Activated naive CD8-positive, alpha-beta T cell treated with anti-CD3 and anti-CD28 coated beads for 36 hours (primary cell): Measurements from ENCODE around the gene RMND5A. TPM values are rescaled to one million over a fixed set of nuclear protein-coding genes. Genes with fewer than 3 reads are reported as not detected.
"Not testable (repeated sequence)": the region's sequence is repeated elsewhere in the genome, so short reads cannot be mapped to it uniquely, and the experiment has no call there.

Experiments used
- DNase-seq: peaks from one replicate; pipeline ENCODE4 v3.0.0; 2021
- H3K27ac Mint-ChIP-seq: one replicate; pipeline ENCODE4 v1.8.0; 2022; ENCODE audit warnings: mild to moderate bottlenecking, moderate library complexity, mixed read lengths
- H3K27me3 Mint-ChIP-seq: one replicate; pipeline ENCODE4 v1.8.0; 2022; ENCODE audit warnings: mild to moderate bottlenecking, mixed read lengths
- H3K36me3 Mint-ChIP-seq: one replicate; pipeline ENCODE4 v1.8.0; 2021; ENCODE audit warnings: mild to moderate bottlenecking, mixed read lengths
- H3K4me1 Mint-ChIP-seq: one replicate; pipeline ENCODE4 v1.8.0; 2021; ENCODE audit warnings: mixed read lengths
- H3K4me3 Mint-ChIP-seq: one replicate; pipeline ENCODE4 v1.8.0; 2022; ENCODE audit warnings: mild to moderate bottlenecking, moderate library complexity, mixed read lengths
- H3K9me3 Mint-ChIP-seq: one replicate; pipeline ENCODE4 v1.8.0; 2022; ENCODE audit warnings: mixed read lengths
- total RNA-seq, 2 experiments: library from RNA; stranded (reverse); gene quantifications; one replicate each; pipeline ENCODE4 v1.2.3, GENCODE V29; 2021

The RMND5A gene
- total RNA-seq, 2 experiments from 2014 or later, result 63.4 to 65.9 TPM

DNA sequence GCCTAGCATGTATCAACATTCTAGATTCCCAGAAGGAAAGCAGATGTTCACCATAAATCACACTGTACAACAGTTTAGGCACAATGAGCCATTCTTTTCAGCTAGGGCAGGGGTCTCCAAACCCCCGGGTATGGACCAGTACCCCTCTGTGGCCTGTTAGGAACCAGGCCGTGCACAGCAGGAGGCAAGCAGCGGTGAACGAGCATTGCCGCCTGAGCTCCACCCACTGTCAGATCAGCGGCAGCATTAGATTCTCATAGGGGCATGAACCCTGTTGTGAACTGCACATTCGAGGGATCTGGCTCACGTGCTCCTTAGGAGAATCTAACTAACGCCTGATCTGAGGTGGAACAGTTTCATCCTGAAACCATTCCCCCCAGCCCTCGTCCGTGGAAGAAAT is 19.8 kb downstream of the RMND5A start:
- not testable (repeated sequence) for H3K4me1 Mint-ChIP-seq, H3K27me3 Mint-ChIP-seq, DNase-seq, H3K9me3 Mint-ChIP-seq, H3K36me3 Mint-ChIP-seq, H3K4me3 Mint-ChIP-seq, H3K27ac Mint-ChIP-seq

DNA sequence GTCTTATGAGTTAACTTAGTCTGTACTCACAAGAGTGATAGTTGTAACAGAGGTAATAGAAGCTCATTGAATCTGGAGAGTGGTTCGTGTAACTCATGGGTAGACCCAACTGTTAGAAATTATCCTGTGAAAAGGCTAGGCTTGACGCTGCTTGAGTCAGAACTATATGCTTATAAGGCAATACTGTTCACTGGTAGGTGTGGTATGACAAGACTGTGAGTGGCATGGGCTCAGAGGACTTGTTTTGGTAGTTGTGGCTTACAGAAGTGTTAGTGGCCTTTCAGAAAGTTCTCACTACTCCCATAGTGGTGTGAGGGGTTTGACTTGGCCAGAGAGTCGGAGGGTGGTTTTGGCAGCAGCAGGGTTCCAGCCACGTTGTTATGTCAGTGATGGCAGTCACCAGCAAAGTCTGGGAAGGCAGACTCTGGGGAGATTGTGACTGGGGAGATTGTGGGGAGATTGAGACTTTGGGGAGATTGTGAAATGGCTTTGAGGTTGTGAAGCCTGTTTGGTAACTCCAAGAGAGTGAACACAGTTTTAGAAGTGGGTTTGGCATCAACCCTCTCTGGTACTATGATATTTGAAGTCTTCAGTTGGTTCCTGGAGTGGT is 21.9 kb downstream of the RMND5A start:
- Mint-ChIP-seq H3K4me1 (peaks cover 25% of the 10 kb centered on the region), H3K36me3 (peaks cover 11% of the 10 kb centered on the region)
- not testable (repeated sequence) for H3K27ac Mint-ChIP-seq, H3K4me3 Mint-ChIP-seq, H3K27me3 Mint-ChIP-seq, H3K9me3 Mint-ChIP-seq, DNase-seq

DNA sequence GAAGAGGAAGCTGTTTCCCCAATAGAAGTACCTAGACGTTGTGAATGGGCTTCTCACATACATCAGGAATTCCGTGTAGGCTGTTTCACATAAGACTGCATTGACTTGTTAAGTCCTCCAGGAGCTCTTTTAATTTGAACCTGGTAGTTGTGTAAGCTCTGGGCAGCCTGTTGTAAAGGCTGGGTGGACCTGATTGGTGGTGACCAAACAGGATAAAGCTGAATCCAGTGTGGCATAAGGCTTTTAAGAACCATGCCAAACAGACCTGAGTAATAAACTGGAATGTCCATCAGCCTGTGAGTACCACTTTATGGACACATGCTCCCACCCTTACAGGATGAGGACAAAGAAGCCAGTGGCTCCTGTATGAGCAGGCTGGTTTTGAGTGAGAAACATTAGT is 24.1 kb downstream of the RMND5A start:
- Mint-ChIP-seq H3K27me3 (no peaks in the 10 kb centered on the region), H3K36me3 (peaks cover 19% of the 10 kb centered on the region), H3K4me1 (peaks cover 32% of the 10 kb centered on the region), H3K9me3 (no peaks in the 10 kb centered on the region), H3K4me3 (no peak overlapping the region), H3K27ac (no peak overlapping the region)
- DNase-seq, result no peak

DNA sequence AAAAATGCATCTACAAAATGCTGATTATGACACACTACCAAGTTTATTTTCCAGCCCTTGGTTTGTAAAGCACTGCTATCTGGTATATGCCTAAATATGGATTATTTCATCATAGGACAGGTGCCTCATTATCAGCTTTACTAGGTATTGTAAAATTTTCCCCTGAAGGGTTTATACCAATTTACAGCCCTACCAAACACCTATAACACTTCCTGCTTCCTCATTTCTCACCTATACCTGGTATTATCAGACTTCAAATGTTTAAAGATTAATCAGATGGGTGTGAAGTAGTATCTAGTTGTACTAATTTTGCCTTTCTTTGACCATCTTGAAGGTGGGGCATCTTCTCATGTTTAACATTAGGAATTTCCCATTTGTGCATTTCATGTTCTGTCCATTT is 26.8 kb downstream of the RMND5A start:
- peaks cover 44% of the 10 kb centered on the region for H3K36me3 Mint-ChIP-seq
- peaks cover 44% of the 10 kb centered on the region for H3K4me1 Mint-ChIP-seq

DNA sequence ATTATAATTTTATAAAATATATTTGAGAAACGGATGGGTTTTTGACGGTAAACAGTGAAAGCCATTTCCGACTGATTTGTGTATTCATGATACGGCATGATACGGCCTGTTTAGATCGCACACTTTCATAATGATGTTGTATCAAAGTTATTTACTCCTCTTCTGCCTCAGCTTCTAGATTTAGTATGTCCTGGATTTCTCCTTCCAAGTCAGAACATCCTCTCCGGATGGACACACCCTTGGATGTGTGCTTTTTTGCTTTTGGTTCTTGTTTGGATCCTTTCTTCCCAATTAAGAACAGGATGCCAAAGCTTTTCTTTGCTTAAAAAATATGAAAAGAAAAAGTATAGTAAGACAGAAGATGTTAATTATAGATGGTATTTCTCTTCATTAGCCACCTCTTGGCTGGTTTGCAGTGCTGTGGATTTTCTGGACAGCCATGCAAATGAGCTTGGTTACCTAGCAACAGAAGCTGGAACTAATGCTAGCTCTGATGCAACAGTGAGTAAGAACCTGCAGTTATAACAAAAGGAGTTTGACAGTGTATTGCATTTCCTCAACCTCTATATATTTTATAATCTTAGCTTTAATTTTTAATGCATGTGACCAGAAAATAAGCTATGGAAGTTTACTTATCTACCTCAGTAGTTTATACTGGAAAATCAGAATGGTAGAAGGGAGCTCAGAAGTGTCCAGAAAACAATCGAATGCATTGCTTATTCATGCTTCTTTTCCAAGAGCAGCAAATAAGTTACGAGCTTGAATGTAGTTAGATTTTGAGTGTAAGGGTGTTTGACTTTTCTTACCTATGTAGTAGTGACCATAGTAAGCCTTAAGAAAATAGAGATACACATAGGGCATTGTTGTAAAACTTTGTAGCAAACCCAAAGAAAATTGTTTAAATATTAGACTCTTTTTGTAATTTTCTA is 27.9 kb downstream of the RMND5A start:
- DNase-seq, result no peak
- H3K4me3 Mint-ChIP-seq, result no peak overlapping the region
- peaks cover 42% of the 10 kb centered on the region for H3K4me1 Mint-ChIP-seq
- H3K27ac Mint-ChIP-seq, result peak overlapping the region; percentile 52
- no peaks in the 10 kb centered on the region for H3K27me3 Mint-ChIP-seq
- peaks cover 13% of the 10 kb centered on the region for H3K9me3 Mint-ChIP-seq
- H3K36me3 Mint-ChIP-seq, result peaks cover 48% of the 10 kb centered on the region

More for the DNA sequence above, 26.8 kb downstream of the RMND5A start:
- Mint-ChIP-seq H3K9me3 (peaks cover 13% of the 10 kb centered on the region), H3K27me3 (no peaks in the 10 kb centered on the region), H3K27ac (peak overlapping the region; percentile 72), H3K4me3 (no peak overlapping the region)
- DNase-seq, result no peak

DNA sequence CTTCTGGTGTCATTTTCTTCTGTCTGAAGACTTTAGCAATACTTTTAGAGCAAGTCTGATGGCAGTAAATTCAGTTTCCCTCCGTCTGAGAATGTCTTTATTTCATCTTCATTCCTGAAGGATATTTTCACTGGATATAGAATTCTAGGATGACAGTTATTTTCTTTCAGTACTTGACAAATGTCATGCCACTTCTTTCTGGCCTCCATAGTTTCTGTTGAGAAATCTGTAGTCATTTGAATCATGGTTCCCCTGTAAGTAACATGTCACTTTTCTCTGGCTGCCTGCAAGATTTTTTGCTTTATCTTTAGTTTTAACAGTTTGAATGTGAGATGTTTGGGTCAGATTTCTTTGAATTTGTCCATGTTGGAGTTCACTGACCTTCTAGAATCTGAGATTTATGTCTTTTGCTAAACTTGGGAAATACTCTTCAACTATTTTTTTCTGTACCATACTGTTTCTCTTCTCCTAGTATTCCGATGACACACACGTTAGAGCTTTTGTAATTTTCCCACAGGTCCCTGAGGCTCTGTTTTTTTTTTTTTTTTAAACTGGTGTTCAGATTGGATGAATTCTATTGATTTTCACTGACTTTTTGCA is 30.2 kb downstream of the RMND5A start:
- H3K4me1 Mint-ChIP-seq, result peaks cover 41% of the 10 kb centered on the region
- no peak for DNase-seq
- peaks cover 46% of the 10 kb centered on the region for H3K36me3 Mint-ChIP-seq
- H3K27me3 Mint-ChIP-seq, result no peaks in the 10 kb centered on the region
- H3K27ac Mint-ChIP-seq, result no peak overlapping the region
- no peak overlapping the region for H3K4me3 Mint-ChIP-seq
- H3K9me3 Mint-ChIP-seq, result peaks cover 13% of the 10 kb centered on the region

DNA sequence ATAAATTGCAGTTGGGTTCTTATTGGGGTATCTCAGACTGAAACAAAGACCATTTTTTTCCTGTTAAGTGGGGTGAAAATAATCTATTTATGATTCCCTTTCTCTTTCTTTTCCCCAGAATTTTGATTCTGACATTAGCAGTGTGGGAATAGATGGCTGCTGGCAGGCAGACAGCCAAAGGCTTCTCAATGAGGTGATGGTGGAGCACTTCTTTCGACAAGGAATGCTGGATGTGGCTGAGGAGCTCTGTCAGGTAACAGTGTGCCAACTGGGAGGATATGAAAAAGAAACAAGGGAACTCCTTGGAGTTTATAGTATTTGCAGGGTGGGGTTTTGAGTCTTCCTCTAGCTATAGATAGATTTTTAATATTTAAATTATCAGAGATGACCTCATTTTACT is 31.7 kb downstream of the RMND5A start:
- H3K9me3 Mint-ChIP-seq, result peaks cover 13% of the 10 kb centered on the region
- H3K4me1 Mint-ChIP-seq, result peaks cover 27% of the 10 kb centered on the region
- no peak overlapping the region for H3K4me3 Mint-ChIP-seq
- DNase-seq, result no peak
- H3K27ac Mint-ChIP-seq, result no peak overlapping the region
- H3K27me3 Mint-ChIP-seq, result no peaks in the 10 kb centered on the region
- peaks cover 49% of the 10 kb centered on the region for H3K36me3 Mint-ChIP-seq

DNA sequence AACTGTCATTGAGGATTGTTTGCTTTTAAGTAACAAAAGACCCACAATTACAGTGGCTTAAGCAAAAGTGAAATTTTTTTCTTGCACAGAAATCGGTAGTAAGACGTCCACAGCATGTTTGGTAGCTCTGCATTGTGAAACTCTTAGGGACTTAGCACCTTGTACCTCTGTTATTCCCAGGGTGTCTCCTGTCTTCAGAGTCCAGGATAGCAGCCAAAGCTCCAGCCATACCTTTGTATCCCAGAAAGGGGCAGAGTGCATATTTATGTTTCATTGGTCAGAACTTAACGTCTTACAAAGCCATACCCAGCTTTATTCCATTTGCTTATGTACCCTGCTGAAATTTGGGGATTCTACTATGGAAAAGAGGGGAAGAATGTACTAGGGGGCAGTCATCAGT is 32.8 kb downstream of the RMND5A start:
- H3K4me3 Mint-ChIP-seq, result no peak overlapping the region
- H3K36me3 Mint-ChIP-seq, result peaks cover 48% of the 10 kb centered on the region
- H3K27me3 Mint-ChIP-seq, result no peaks in the 10 kb centered on the region
- peaks cover 22% of the 10 kb centered on the region for H3K4me1 Mint-ChIP-seq
- H3K27ac Mint-ChIP-seq, result no peak overlapping the region
- H3K9me3 Mint-ChIP-seq, result peaks cover 13% of the 10 kb centered on the region
- no peak for DNase-seq

DNA sequence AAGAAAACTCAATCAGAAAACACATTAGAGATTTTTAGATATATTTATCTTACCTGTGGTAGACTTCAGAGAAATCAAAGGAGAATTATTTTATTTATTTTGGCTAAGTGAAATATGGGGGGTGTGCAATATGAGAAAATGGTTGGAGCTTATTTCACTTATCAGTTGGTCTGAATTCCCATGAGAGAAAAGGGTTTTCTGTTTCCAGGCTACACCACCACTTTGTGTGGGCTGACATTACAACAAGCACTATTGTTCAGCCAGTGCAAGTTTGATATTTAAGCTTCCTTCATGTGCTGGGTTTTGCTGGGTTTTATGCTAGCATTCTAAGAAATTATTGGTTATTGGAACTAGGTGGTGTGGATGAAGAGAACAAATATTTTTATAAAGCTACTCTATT is 33.5 kb downstream of the RMND5A start:
- peaks cover 48% of the 10 kb centered on the region for H3K36me3 Mint-ChIP-seq
- no peak overlapping the region for H3K27ac Mint-ChIP-seq
- peaks cover 22% of the 10 kb centered on the region for H3K4me1 Mint-ChIP-seq
- no peak for DNase-seq
- no peaks in the 10 kb centered on the region for H3K27me3 Mint-ChIP-seq
- no peak overlapping the region for H3K4me3 Mint-ChIP-seq
- peaks cover 13% of the 10 kb centered on the region for H3K9me3 Mint-ChIP-seq

DNA sequence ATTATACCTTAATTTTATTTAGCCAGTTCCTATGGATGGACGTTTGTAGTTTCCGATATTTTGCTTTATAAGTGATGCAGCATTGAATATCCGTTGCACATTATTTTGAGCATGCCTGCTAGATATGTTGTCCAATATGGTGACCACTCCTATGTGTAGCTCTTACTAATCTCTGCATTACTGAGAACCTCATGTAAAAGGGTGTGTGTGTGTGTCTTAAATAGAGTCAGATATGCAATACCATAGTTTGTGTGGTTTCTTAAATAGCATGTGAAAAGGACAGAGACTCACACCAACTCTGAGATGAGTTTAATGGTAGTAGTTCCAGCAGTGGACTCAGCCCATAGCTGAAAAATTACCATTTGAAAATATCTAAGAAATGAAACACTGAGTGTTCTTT is 38.3 kb downstream of the RMND5A start:
- Mint-ChIP-seq H3K36me3 (peaks cover 25% of the 10 kb centered on the region), H3K9me3 (peaks cover 2% of the 10 kb centered on the region), H3K4me3 (no peak overlapping the region), H3K27ac (no peak overlapping the region), H3K4me1 (peaks cover 36% of the 10 kb centered on the region), H3K27me3 (no peaks in the 10 kb centered on the region)
- no peak for DNase-seq

DNA sequence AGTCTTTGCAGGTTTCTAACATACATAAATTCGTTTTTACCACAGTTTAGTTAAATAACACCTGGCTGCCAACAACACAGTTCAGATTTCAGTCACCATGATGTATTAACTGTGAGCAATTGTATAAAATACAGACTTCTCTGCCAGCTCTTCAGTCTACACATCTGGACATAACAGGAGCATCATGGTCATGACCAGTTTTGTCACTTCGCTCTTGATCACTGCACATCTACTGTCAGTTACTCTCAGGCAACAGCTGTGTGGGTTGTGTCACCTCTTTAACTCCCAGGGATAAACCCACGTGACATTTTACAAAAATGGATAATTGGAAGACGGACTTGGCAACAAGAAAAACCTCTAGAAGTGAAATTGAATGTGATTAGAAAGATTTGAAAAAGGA is 40.3 kb downstream of the RMND5A start:
- H3K27me3 Mint-ChIP-seq, result no peaks in the 10 kb centered on the region
- H3K9me3 Mint-ChIP-seq, result peaks cover 2% of the 10 kb centered on the region
- no peak for DNase-seq
- peaks cover 45% of the 10 kb centered on the region for H3K4me1 Mint-ChIP-seq
- H3K4me3 Mint-ChIP-seq, result no peak overlapping the region
- H3K36me3 Mint-ChIP-seq, result peaks cover 23% of the 10 kb centered on the region
- peak overlapping the region; percentile 82 for H3K27ac Mint-ChIP-seq

DNA sequence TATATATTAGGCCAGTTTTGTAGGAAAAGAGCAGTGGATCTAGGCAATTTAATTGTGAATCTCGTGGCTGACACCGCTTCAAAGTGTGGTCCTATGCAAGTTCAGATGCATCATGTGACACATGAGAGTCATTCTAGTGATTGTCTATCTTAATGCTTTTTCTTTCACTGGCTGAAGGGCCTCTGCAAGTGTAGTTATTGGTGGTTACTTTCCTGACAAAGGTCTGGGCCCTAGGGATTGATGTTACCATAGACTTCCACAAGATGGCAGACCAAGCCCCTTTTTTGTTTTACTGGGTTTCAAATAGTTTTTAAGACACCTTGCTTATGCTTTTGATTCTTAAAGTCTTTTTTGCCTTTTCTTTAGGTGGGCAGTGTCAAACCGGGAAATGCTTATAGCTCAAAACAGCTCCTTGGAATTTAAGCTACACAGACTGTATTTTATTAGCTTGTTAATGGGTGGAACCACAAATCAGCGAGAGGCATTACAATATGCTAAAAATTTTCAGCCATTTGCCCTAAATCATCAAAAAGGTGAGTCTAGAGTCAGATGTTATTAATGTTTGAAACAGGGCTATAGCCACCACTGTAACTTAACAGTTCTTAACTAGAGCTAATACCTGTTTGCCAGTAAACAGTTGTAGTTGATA is 44.7 kb downstream of the RMND5A start:
- H3K4me3 Mint-ChIP-seq, result no peak overlapping the region
- peak; percentile 40 for DNase-seq
- H3K36me3 Mint-ChIP-seq, result peaks cover 14% of the 10 kb centered on the region
- H3K4me1 Mint-ChIP-seq, result peaks cover 32% of the 10 kb centered on the region
- H3K9me3 Mint-ChIP-seq, result peaks cover 2% of the 10 kb centered on the region
- H3K27ac Mint-ChIP-seq, result peak overlapping the region; percentile 42
- H3K27me3 Mint-ChIP-seq, result no peaks in the 10 kb centered on the region

DNA sequence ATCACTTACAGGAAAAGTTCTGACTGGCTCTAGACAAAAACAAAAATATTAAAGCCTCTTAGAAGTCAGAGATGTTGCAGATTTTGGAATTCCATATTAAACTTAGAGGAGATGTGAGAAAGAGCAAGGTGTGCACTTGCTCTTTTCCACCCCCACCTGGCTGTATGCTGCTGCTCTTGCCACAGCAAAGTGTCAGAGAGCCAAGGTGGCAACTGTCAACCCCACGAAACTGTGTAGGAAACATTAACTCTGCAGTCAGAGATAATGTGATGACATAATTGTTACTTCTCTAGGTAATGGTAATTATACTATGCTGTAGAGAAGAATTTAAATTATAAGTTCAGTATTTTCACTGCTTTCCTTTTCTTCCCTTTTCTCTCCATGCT is 45.2 kb downstream of the RMND5A start:
- H3K9me3 Mint-ChIP-seq, result peaks cover 2% of the 10 kb centered on the region
- DNase-seq, result no peak
- no peaks in the 10 kb centered on the region for H3K27me3 Mint-ChIP-seq
- no peak overlapping the region for H3K4me3 Mint-ChIP-seq
- no peak overlapping the region for H3K27ac Mint-ChIP-seq
- peaks cover 8% of the 10 kb centered on the region for H3K36me3 Mint-ChIP-seq
- peaks cover 28% of the 10 kb centered on the region for H3K4me1 Mint-ChIP-seq

DNA sequence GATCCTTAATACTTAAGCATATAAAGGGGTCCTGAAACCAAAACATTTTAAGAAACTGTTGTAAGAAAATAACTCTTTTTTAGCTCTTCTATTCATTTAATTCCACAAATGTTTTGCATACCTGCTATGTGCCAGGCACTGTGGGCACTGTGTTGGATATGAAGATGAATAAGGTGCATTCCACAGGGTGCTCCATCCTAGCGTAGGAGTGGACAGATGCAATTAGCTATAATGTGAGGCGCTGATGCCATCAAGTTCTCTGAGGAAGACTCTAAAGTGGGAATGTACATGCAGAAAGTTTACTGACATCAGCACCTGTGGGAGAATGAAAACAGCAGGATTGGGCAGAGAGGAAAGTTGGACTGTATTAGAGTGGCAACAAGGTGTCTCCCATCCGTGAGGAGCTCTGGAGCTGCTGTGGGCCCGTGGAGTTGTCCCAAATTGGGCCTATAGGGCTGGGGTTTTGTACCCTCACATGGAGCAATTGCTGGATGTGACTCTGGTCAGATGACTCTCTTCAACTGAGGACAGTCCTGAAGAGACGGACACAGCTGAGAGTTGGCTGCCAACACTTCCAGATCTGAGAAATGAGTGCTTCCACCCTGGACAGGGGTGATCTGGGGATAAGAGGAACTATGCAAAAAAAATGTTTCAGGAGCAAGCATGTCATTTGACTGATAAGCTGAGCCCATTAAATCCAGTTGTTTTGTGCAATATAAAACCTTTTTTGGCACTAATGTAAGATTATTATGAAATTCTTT is 48.3 kb downstream of the RMND5A start:
- Mint-ChIP-seq H3K27ac (no peak overlapping the region), H3K36me3 (peaks cover 23% of the 10 kb centered on the region), H3K4me1 (peaks cover 20% of the 10 kb centered on the region), H3K9me3 (no peaks in the 10 kb centered on the region), H3K27me3 (no peaks in the 10 kb centered on the region), H3K4me3 (no peak overlapping the region)
- no peak for DNase-seq
